GM12864 (cell line): ENCODE data around the gene RHOB.
A peak's percentile ranks its signal among the peaks of the same experiment; 100 is the strongest.

ENCODE experiments used
- DNase-seq: peaks from one replicate; pipeline ENCODE4 v3.0.0-alpha.2; 2011; ENCODE audit warnings: low read depth
- H3K4me3 ChIP-seq: 2 replicates; pipeline ENCODE4 v1.5.1; 2011; ENCODE audit warnings: mild to moderate bottlenecking, low read depth, low read length, control low read depth
- TF ChIP-seq, protein P1 (sequence below): IDR thresholded peaks from 2 replicates; pipeline ENCODE4 v1.5.1; 2011; ENCODE audit warnings: low read depth, mild to moderate bottlenecking, moderate library complexity, low read length, control low read depth, inconsistent platforms; ENCODE audit errors: missing control alignments

RHOB gene

GRCh38 chr2:20425884-20426283, 21.0 kb upstream of the RHOB start:
- DNase-seq, result no peak
- no peak overlapping the region for H3K4me3 ChIP-seq
- TF ChIP-seq, protein P1, sequence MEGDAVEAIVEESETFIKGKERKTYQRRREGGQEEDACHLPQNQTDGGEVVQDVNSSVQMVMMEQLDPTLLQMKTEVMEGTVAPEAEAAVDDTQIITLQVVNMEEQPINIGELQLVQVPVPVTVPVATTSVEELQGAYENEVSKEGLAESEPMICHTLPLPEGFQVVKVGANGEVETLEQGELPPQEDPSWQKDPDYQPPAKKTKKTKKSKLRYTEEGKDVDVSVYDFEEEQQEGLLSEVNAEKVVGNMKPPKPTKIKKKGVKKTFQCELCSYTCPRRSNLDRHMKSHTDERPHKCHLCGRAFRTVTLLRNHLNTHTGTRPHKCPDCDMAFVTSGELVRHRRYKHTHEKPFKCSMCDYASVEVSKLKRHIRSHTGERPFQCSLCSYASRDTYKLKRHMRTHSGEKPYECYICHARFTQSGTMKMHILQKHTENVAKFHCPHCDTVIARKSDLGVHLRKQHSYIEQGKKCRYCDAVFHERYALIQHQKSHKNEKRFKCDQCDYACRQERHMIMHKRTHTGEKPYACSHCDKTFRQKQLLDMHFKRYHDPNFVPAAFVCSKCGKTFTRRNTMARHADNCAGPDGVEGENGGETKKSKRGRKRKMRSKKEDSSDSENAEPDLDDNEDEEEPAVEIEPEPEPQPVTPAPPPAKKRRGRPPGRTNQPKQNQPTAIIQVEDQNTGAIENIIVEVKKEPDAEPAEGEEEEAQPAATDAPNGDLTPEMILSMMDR, result no peak

DNA sequence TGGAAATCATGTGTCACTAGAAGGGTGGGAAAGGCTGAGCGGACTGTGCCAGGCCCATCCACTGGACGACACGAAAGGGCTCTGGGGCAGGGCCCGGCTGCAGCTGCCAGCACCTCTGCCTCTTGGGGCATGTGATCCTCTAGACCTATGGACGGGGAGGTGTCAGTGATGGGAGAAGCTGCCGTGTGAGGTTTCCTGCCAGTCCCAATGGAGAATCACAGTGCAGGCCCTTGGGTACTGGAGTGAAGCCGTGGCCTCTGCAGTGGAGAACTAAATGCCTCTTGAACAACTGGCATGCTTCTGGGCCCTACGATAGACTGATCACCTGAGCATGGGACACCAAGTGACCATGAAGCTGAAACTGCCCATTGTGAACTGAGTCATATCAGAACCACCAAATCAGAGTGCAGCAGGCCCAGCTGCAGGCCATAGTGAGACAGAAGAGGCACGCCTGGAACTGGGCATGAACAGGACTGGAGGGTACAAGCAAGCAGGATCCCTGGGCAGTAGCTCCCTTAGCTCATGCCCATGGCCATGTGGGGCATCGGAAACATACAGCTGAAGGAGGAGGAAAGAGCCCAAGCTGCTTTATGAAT, 18.8 kb upstream of the RHOB start:
- DNase-seq, result no peak
- TF ChIP-seq, protein P1, result no peak
- no peak overlapping the region for H3K4me3 ChIP-seq

- TF ChIP-seq, protein P1, result no peak
- no peak overlapping the region for H3K4me3 ChIP-seq
- no peak for DNase-seq
These were observed 18.0 kb upstream of the RHOB start for GRCh38 chr2:20428717-20429490.

DNA sequence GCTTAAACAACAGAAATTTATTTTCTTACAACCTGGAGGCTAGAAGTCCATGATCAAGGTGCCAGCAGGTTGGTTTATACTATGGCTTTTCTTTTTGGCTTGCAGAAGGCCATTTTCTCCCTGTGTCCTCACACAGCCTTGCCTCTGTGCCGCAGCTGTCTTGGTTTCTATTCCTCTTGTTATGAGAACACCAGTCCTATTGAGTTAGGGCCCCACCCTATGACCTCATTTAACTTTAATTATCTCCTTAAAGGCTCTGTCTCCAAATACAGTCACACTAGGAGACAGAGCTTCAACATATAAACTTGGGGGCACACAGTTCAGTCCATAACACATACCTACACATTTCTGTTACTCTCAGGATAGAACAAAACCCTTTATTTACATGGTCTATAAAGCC, 17.3 kb upstream of the RHOB start:
- DNase-seq, result peak; percentile 67
- H3K4me3 ChIP-seq, result no peak overlapping the region
- TF ChIP-seq, protein P1, result no peak

DNA sequence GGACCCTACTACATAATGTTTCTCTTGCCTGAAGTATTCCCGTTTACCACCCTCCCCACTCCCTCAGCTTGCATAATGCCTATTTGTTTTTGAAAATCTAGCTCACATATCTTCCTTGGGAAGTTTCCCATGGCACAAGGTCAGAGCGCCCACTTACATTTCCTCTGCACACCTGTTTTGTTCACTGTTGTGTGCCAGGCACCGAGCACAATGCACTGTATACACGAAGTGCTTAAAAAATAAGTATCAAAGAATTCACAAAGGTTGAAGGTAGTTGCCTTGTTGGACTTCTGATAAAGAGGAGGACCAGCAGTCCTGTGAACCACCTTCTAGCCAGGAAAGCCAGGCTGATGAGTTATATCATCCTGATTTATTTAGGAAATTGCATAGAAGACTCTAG, 16.8 kb upstream of the RHOB start:
- DNase-seq, result no peak
- no peak overlapping the region for H3K4me3 ChIP-seq
- TF ChIP-seq, protein P1, result no peak

DNA sequence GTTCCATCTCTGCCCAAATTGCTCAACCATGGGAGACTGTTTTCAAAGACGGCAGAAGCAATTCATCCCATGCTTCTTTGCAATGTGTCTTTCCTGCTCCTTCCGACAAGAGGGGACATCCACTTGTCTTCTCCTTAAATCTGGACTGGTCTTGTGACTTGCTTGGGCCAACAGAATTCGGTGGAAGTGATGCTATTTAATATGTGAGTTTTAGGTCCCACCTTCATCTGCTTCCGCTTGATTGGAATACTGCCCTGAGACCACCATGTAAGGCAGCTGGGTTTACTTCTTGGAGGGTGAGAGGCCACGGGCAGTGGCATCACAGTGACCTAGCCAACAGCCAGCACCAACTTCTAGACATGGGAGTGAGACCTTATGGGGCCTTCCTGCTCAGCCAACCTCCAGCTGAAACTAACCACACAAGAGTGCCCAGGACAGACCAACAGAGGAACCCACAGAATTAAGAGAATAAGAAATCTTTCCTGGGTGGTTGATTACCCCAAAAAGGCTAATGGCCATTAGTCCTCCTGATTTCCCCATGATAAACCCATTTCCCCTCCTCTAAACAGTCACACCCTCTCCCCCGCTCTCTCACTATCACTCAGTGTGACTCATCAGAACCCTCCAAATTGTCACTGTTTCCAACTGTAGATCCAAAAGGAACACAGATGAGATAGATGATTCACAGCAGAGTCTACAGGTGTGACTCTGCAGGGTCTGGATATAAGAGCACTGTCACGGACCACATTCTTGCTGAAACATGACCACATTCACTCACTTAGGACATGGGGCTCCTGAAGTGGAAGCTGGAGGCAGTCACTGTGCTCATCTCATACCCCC, 16.2 kb upstream of the RHOB start:
- TF ChIP-seq, protein P1, result no peak
- DNase-seq, result no peak
- H3K4me3 ChIP-seq, result no peak overlapping the region
